GM19397 (cell line): Measurements from ENCODE around the gene PRKCQ.

ENCODE experiments used
- ATAC-seq: cut with Tn5 transposase; IDR thresholded peaks from one replicate; pipeline ENCODE4 v1.9.1; 2021; ENCODE audit warnings: mild to moderate bottlenecking, moderate library complexity; ENCODE audit not compliant: unreplicated experiment

The PRKCQ gene

DNA sequence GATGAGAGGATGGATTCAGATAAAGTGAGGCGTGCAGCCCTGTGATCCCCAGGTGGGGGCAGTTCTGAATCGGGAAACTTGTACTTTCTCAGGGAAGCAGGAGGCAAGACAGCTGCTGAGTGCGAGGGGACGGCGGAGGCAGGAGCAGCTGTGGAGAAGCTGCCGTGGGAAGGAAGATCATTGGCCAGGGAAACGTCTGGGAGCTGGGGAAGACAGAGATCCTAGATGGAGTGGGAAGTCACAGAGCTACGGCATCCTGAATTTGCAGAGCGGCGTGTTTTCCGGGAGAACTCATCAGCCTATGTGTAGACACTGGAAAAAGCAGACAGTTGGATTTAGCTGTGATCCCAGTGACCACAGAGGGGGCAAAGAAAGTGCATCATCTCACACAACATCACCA lies 9.2 kb downstream of the PRKCQ start:
- ATAC-seq = no peak

DNA sequence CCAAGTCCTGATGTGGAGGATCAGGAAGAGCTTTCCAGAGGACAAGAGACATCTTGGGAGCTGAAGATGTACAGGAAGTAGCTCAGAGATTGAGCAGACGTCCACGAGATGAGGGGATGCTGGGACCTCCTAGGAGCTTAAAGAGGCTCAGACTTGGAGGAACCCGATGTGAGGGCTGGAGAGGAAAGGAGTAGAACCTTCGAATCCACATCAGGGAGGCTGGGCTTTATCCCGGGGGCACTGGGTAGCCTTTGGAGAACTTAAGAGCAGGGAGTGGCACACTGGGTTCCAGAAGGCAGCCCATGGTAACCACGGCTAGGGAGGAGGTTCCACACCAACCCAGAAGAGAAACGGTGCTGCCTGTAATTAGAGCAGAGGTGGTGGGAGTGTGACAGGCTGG lies 10.8 kb downstream of the PRKCQ start:
- no peak for ATAC-seq

DNA sequence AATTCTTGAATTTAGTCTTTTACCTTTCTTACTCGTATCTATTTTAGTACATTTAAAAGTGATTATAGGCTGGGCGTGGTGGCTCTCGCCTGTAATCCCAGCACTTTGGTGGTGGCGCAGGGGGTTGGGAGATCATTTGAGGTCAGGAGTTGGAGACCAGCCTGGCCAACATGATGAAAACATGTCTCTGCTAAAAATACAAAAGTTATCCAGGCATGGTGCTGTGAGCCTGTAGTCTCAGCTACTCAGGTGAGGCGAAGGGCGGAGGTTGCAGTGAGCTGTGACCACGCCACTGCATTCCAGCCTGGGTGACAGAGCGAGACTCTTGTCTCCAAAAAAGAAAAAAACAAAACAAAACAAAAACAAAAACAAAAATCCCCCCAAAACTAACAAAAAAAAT lies 12.2 kb downstream of the PRKCQ start:
- ATAC-seq = no peak

DNA sequence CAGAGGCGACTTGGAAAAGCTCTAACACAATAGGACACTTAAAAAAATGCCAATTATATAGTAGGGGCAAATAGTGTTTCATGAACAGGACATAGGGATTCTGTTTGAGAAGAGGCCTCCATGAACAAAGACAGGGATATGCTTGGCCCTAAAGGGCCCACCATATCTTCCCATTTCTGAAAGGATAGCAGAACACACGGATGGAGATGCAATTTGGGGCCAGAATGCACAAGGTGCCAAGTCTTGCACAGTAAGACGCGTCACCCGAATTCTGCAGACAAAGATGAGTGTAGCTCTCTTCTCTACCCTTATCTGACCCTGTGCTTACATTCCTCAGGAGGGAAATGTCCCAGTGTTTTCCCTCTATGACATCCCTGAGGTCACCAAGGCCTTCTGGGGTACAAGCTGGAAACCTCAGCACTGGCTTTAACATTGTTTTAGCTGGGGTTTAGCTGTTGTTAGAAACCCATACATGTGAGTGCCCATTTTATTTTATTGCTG lies 12.8 kb downstream of the PRKCQ start:
- no peak for ATAC-seq

DNA sequence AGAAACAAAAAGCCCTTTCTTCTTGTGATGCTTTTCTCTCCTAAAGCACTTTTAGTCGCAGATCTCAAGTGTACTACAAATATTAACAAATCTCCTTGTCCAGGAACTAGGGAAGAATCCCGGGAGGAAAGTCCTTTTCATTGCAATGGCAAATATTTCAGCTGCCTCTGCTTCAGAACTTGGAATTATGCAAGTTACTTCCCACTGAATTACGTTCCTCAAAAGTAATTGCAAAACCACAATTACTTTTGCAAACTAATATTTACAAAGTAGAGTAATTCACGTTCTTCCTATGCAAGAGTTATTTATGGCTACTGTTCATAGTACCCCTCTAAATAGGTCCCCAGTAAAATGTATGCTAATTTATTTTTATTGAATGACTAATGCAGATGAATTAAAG lies 14.5 kb downstream of the PRKCQ start:
- no peak for ATAC-seq

DNA sequence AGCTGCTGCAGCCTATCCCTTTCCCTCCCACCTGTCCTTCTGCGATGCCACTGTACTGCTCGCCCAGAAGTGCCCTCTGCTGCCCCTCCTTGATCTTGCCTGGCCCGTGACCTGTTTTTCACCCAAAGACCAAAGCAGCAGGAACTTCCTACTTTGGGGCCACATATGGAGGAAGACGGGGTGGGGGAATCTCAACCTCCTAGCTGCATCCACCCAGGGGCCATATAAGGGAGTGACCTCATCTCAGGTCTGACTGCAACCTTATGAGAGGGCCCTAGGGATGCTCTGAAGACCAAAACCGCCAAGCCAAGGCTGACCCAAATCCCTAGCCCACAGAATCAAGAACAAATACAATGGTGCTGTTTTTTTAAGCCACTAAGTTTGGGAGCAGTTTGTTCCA lies 15.7 kb downstream of the PRKCQ start:
- no peak for ATAC-seq

DNA sequence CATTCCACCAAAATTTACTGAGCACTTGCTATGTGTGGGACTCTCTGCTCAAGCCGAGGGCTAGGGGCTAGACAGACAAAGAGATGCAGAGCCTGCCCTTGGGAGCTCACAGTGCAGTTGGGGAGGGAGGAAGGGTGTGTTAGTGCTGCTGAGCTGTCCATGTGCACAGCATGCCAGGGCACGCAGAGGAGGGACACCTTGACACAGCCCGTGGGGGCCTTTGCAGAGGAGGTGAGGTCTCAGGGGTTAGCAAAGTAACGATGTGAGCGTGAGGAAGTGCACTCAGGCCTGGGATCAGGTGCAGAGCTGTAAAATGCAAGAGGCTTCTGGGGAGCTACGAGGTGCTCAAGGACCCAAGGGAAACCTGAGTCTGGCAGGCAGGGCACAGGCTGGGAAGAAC lies 16.3 kb downstream of the PRKCQ start:
- ATAC-seq = no peak

DNA sequence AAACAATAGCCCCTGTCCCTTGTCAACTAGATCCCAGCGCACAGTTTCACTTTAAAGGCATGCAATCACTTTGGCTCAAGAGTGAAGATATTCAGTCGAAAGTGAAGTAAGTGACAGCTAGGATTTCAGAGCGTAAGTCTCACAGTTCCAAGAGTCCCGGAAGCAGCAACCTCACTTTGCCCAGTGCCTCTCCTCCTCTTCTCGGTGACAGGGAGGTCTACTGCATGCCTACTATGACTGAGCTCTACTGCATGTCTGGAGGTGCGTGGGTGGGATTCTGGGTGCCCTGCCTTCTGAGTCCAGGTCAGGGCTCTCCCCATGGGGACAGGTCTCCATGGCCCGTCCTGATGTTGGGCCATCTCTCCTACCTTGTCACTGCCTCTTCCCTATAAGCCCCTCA lies 17.0 kb downstream of the PRKCQ start:
- ATAC-seq = no peak

DNA sequence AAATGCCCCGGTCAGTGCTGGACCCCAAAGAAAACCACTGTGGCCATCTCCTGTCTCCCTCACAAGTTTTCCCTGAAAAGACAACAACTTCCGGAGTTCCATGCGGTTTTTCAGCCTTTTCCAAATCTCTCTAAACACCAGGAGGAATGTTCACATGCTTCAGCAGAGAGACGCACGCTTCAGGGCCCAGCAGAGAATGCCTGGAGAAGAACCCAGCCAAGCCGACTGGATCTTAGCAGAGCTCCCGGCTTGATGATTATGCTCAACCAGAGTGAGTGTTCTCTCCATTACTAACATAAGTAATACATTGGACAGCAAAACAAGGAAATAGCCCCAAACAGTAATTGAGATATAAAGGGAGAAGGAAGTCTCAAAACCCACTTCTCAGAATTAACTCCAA lies 17.9 kb downstream of the PRKCQ start:
- ATAC-seq = no peak

DNA sequence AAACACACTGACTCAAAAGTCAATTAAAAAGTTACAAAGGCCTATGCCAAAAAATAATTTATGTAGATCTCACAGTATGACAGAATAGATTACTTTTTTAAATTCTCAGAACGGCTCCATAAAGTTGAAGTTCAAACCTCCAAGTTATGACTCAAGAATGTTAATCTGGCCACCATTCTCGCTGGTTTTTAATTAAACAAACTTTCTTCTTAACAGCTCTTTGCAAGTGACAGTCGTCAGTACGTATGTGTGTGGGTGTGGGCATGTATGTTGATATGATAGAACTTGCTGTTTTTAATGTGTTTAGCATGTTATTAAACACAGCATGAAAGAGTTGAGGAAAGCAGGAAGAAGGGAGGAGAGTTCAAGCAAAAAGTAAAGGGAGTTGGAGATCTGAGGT lies 18.5 kb downstream of the PRKCQ start:
- no peak for ATAC-seq

DNA sequence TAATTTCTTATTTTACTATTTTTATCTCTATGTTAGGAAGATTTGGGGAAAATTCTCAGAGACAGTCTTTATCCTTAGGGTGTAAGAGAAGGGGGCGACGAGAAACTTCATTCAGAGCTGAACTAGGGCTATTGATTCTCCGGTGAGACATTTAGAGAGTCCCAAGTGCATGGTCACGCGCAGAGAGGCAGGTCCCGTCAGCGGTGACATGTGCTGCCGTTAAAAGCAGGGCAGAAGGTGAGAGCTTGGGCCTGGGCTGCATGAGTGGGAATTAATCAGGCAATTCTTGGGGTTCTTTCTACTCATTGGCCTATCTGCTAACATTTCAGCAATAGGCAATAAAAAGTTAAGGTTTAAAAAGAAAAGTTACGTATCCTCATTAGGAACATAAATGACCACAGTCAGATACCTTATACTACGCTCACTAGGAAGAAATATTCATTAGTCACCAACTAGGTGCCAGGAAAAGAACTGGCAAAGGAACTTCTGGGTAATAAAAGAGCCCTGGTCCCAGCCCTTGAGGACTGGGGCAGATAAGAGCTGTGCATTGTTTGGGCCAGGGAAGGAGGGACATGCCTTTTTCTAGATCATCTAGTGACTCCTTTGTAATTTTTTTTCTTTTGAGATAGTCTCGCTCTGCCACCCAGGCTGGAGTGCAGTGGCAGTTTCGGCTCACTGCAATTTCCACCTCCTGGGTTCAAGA lies 21.2 kb downstream of the PRKCQ start:
- ATAC-seq = no peak

DNA sequence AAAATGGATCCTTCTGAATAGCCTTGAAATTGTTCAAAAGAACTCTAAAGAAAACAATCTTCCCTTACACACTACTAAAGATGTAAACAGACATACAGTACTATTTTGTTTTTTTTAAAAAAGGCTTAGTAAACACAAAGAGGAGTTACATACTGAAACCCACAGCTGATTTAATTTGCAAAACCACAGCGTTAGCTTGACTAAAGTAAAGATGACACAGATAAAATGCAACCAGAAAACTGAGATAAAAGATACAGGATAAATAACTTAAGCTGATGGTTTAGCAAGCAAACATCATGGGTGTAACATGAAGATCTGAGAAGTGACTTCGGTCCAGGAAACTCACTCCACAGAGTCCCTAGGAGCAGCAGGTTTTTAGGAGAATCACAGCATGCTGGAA lies 21.8 kb downstream of the PRKCQ start:
- ATAC-seq = no peak

DNA sequence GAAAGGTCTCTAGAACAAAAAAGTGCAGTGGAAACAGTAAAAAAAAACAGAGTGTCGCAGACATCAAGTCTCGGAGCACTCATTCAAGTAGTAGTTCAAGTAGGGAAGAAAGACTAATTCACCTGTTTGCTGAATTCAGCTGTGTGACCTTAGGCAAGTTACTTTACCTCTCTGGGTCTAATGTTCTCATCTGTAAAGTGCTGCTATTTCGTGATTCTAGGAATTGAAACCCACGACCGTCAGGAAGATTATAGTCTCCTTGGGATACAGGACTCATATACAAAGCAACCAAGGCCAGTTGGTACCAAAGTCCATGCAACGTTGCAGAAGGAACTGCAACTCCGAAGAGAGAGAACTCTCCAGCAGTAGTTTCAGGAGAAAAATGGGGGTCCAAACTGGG lies 26.1 kb downstream of the PRKCQ start:
- ATAC-seq = no peak

DNA sequence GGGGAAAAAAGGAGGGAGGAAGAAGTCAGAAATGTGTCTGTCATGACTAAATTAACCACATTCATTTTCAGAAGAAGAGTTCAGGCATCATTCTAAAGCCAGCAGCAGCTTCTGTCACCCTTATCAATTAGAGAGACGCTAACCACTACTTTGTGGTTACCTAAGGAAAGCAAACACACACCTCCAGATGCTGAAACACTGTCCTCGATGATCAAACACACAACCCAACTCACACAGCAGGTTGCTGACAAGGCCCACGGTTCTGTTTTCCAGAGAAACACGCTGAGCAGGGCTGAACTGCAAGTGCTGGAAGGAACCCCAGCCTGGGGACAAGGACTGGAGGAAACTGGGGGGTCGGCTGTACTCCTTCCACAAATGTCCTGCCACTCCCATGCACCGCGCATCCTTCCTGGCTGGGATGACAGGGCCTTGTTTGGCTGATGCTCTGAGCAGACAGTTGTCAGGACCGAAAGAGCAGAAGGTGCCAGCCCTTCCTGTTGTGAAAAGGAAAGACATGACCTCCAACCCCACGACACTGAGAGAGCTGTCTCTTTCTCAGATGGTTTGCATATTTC lies 36.6 kb downstream of the PRKCQ start:
- no peak for ATAC-seq

DNA sequence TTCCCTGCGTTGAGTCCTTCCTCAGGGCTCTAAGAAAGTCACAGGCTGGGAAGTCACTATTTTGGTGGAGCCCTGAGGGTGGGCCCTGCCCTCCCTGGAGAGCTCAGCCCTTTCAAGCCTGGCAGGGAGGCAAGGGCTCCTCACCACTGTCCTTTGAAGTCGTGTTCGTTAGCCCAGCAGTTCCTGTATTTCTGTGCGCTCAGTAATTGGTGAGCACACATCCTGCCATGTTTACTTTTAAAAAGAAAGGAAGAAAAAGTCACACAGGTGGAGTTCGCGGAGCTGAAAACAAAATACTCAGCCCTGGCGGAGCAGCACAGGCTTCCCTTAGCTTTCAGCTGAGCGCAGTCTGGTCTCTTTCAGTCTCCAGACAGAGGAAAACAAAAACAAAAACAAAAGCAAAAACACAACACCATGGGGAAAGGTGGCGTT lies 37.1 kb downstream of the PRKCQ start:
- no peak for ATAC-seq

DNA sequence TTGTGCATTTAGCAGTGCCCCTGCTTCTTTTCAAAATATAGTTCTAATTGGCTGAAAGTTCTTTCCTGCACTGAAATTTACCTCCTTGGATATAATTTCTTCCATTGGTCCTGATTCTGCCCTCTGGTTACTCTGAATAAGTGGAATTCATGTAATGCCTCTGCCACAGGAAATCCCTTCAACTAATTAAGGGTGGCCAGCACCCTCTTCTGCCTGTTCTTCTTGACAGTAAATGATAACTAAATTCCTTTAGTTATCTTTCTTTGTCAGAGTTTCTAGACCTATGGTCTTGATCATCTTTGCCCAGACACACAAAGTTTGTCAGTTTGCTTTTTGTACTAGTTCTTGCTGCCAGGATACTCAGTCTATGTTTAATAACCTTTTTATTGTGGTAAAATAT lies 40.2 kb downstream of the PRKCQ start:
- no peak for ATAC-seq

DNA sequence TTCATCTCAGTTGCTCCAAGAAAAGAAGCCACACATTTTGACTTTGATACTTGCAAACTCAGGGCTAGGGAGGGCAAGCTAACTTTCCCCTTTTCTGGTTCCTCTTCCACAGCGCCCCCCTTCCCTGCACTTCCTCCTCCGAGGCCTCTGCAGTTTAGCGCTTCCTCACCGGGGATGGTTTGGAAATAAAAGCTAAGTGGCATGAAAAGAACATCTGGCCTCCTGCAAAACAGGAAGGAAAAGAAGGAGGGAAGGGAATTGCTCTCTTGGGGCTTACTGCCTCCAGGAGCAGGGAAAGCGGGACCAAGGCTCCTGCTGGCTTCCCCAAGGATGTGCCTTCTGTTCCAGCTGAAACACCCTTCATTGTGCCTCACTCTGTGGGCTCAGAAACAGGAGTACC lies 42.3 kb downstream of the PRKCQ start:
- ATAC-seq = no peak

DNA sequence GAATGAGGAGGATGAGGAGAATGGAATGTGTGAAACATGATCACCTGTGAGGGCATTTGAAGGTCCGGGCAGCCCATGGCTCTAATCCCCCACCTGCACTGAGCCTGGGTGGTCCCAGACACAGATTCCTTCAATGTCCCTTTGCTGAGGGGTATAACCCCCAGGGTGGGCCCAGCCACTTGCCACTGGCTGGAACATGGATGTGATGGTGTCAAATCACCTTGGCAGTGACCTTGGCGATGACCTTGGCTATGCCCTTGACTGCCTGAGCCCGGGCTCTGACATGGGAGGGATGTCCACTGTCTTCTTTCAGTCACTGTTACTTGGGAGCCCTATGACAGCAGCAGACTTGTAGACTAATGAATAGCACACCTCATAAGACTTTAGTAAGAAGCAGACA lies 44.0 kb downstream of the PRKCQ start:
- no peak for ATAC-seq

DNA sequence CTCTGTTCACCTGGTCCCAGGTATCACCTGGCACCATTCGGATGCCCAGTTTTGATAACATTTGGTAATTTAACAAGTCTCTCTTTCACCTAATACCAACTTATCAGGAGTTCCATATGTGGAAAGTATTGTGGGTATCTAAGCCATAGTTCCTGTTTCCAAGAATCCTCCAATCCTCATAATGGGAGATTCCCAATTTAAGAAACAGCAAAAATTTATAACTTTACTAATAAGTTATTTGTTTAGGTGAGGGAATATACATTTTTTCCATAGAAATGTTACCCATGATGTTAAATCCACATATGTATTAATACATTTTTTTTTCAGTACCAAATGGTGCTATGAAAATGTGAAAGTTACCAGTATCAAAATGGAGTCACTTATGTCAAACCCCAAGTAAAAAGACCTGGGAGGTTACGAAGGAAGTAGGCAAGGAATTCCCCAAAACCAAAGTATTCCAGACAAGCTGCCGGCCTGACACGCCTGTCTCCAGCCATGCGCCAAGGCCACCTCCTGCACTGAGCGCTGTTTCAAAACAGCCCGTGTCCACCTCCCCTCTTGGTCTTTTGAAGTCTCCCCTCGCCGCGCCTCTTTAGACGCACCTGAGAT lies 44.8 kb downstream of the PRKCQ start:
- no peak for ATAC-seq

DNA sequence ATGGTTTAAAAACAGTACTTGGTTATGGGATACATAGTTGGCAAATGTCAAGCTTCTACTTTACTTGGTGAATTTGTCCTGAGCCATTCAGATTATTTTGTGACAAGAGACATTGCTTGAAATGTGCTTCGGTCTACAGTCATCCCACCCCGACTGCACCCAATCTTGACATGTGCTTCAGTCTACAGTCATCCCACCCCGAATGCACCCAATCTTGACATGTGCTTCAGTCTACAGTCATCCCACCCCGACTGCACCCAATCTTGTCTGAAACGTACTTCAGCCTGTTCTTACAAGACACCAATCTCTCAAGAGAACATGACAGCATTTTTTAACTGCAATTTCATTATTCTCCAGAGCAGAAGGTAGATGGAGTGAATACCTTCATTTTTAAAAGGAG lies 47.8 kb downstream of the PRKCQ start:
- no peak for ATAC-seq

DNA sequence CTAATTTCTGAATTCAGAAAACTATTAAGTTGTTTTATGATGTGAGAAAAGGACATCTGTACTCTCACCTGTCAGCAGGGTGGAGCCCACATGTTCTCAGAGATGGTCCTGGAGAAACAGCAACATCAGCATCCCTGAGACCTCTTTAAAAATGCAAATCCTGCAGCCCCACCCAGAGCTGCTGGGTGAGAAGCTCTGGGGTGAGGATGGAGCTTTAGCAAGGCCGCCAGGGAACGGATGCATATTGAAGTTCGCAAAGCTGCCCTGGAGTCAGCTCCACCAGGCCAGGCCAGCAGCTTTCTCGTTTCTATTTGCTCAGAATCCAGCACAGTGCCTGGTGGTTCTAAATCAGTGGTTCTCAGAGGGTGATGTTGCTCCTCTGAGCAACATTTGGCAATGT lies 49.1 kb downstream of the PRKCQ start:
- ATAC-seq = no peak

DNA sequence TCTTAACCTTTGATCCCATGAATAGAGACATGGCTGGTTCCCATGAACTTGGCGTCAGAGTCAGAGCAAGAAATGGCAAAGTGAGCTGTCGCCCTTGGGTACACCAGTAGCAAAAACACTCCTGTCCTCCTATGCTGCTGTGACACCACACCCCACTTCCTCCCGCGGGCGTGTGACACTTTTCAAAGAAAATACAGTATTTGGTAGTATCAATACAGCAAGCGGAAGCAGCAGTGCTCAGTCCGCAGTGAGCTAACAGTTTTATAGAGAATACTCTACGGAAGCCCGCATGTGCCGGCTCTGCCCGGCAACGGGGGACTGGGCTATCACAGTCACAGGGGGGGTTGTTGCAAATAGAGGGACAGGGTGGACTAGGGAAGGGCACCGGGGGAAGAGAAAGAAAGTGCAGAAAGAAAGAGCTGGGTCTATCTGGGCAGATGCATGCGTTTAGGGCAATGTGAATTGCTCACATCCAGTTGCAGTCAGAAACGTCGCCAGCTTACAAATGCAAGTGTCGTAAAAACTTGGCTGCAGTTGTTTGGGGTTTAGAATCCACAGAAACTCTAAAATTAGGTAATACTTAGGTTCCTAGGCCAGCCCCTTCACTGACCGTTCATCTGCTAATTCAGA lies 49.8 kb downstream of the PRKCQ start:
- no peak for ATAC-seq
